ENCODE data around the gene OSBPL10. TPM values are rescaled to one million over a fixed set of nuclear protein-coding genes. Genes with fewer than 3 reads are reported as not detected.
A peak's percentile ranks its signal among the peaks of the same experiment; 100 is the strongest.

OSBPL10 gene
- total RNA-seq, 1 donor from 2014 or later: 6.4 TPM

DNA sequence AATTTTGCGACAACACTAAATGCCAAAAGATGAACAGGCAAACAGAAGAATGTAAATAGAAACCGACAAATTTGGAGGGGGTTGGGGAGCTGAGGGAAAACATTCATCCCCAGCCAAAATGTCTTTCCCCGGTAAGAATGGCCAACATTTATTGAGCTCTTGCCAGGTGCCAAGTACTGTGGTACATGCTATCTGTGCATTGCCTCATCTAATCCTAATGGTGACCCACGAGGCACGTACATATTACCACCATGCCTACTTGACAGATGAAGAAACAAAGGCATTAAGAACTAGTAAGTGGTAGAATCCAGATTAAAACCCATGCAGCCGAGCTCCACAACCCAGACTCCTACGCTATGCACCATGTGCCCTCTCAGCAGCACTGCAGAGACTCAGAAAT lies 242.7 kb downstream of the OSBPL10 start:
- TF ChIP-seq, protein P1, sequence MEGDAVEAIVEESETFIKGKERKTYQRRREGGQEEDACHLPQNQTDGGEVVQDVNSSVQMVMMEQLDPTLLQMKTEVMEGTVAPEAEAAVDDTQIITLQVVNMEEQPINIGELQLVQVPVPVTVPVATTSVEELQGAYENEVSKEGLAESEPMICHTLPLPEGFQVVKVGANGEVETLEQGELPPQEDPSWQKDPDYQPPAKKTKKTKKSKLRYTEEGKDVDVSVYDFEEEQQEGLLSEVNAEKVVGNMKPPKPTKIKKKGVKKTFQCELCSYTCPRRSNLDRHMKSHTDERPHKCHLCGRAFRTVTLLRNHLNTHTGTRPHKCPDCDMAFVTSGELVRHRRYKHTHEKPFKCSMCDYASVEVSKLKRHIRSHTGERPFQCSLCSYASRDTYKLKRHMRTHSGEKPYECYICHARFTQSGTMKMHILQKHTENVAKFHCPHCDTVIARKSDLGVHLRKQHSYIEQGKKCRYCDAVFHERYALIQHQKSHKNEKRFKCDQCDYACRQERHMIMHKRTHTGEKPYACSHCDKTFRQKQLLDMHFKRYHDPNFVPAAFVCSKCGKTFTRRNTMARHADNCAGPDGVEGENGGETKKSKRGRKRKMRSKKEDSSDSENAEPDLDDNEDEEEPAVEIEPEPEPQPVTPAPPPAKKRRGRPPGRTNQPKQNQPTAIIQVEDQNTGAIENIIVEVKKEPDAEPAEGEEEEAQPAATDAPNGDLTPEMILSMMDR (IDR thresholded peaks at IDR 0.05; ENCODE audit: borderline replicate concordance): no peak
- intact Hi-C loops (cut with micrococcal nuclease): no loop called here

DNA sequence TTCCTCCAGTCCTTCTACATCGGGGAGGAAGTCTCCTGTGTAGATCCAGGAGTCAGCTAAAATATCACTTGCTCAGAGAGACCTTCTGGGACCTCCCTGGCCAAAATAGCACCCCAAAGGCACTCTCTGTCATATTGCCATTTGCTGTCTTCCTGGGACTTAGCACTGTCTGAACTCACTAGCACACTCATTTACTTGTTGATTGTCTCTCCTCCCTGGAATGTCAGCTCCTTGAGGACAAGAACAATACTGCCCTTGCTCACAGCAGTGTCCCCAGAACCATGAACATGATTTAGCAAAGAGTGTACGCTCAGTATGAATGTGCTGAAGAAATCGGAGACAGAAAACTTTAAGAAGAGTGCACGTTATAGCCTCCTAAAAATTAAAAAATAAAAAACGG lies 245.4 kb downstream of the OSBPL10 start:
- intact Hi-C loops (cut with micrococcal nuclease): no loop called here
- DNase-seq: no peak

More for the DNA sequence above, 242.7 kb downstream of the OSBPL10 start:
- peaks cover 17% of the 10 kb centered on the region for H3K4me1 ChIP-seq
- no peaks in the 10 kb centered on the region for H3K36me3 ChIP-seq
- H3K27ac ChIP-seq (replicated peaks): no peak overlapping the region
- no peak overlapping the region for H3K4me3 ChIP-seq
- H3K9me3 ChIP-seq (replicated peaks): no peaks in the 10 kb centered on the region
- DNase-seq: no peak
- H3K27me3 ChIP-seq (ENCODE audit: low read depth): no peaks in the 10 kb centered on the region

DNA sequence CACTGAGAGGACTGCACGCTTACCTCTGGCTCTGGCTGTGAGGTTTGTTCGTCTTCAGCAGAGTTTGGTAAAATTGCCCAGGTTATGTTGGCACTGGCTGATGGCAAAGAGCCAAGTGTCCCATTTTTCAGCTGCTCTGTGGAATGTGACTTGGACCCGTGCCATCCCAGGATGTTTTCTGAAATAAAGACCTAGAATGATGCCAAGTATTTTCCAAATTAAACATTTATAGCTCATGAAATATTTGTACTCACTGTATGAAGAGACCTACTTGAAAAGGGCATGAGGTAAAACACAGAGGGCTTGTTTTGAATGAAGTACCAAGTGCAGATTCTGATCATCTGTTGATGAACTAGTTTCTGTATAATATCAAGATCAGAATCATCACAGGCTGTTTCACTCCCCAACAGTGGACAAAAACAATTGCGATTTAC lies 247.8 kb downstream of the OSBPL10 start:
- peaks cover 21% of the 10 kb centered on the region for H3K4me1 ChIP-seq
- no peaks in the 10 kb centered on the region for H3K36me3 ChIP-seq
- H3K4me3 ChIP-seq: no peak overlapping the region
- H3K9me3 ChIP-seq (replicated peaks): no peaks in the 10 kb centered on the region
- peak overlapping the region; percentile 42 for H3K27ac ChIP-seq (replicated peaks)
- intact Hi-C loops (cut with micrococcal nuclease): no loop called here
- DNase-seq: no peak
- no peaks in the 10 kb centered on the region for H3K27me3 ChIP-seq (ENCODE audit: low read depth)
- TF ChIP-seq, protein P1 (IDR thresholded peaks at IDR 0.05; ENCODE audit: borderline replicate concordance): no peak

More for the DNA sequence above, 245.4 kb downstream of the OSBPL10 start:
- peaks cover 26% of the 10 kb centered on the region for H3K4me1 ChIP-seq
- H3K27ac ChIP-seq (replicated peaks): no peak overlapping the region
- H3K36me3 ChIP-seq: no peaks in the 10 kb centered on the region
- TF ChIP-seq, protein P1 (IDR thresholded peaks at IDR 0.05; ENCODE audit: borderline replicate concordance): no peak
- H3K9me3 ChIP-seq (replicated peaks): no peaks in the 10 kb centered on the region
- H3K4me3 ChIP-seq: no peak overlapping the region
- no peaks in the 10 kb centered on the region for H3K27me3 ChIP-seq (ENCODE audit: low read depth)

DNA sequence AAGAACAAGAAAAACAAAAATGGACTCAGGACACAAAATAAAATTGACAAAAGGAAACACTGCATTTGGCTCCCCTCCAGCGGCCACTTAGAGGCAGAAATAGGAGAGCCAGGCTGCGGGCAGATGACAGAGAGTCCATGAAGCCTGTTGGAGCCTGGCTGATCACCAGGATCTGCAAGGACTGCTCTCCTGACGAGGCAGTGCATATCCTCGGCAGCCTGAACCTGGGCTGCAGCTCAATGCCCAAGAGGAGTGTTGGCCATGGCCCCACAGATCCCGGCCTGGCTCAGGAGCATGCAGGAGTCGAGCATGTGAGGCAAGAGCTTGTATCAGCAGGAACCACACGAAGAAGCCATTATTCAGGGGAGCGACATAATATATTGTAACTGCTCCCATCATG lies 248.5 kb downstream of the OSBPL10 start:
- H3K27me3 ChIP-seq (ENCODE audit: low read depth): no peaks in the 10 kb centered on the region

DNA sequence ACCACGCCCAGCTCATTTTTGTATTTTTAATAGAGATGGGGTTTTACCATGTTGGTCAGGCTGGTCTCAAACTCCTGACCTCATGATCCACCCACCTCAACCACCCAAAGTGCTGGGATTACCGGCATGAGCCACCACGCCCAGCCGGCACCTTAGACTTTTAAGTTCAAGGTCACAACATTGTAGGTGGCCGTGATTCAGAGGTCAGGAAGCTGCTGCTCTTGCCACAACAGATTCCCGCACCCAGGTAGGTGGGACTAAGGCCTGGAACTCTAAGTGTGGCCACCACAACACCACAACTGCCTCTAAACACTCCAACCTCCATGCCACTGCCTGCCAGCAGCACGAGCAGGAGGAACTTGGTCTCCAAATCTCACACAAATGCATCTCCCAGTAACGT lies 251.5 kb downstream of the OSBPL10 start:
- DNase-seq: no peak
- Histone ChIP-seq H3K9me3 (replicated peaks) (no peaks in the 10 kb centered on the region), H3K4me1 (peaks cover 21% of the 10 kb centered on the region), H3K27ac (replicated peaks) (no peak overlapping the region), H3K4me3 (no peak overlapping the region), H3K36me3 (no peaks in the 10 kb centered on the region), H3K27me3 (ENCODE audit: low read depth) (no peaks in the 10 kb centered on the region)
- intact Hi-C loops (cut with micrococcal nuclease): no loop called here
- TF ChIP-seq, protein P1 (IDR thresholded peaks at IDR 0.05; ENCODE audit: borderline replicate concordance): no peak

More for the DNA sequence above, 248.5 kb downstream of the OSBPL10 start:
- Histone ChIP-seq H3K4me1 (peaks cover 21% of the 10 kb centered on the region), H3K4me3 (no peak overlapping the region), H3K9me3 (replicated peaks) (no peaks in the 10 kb centered on the region), H3K27ac (replicated peaks) (peak overlapping the region; percentile 42), H3K36me3 (no peaks in the 10 kb centered on the region)
- peak; percentile 44 for DNase-seq
- intact Hi-C loops (cut with micrococcal nuclease): no loop called here
- TF ChIP-seq, protein P1 (IDR thresholded peaks at IDR 0.05; ENCODE audit: borderline replicate concordance): no peak

Measured in left ventricle myocardium inferior (tissue), 1 donor.